SK-N-SH (cell line): ENCODE results near the gene SMPDL3B.

Experiments
- EZH2phosphoT487 ChIP-seq: fragments of 200-600 bp; sonication (generic); IDR thresholded peaks from 2 replicates; pipeline ENCODE4 v1.6.1; 2017; ENCODE audit warnings: low read depth, mixed run types, mild to moderate bottlenecking, antibody characterized with exemption, moderate library complexity, borderline replicate concordance
- TAF1 ChIP-seq: IDR thresholded peaks from 2 replicates; pipeline ENCODE4 v1.6.1; 2012; ENCODE audit warnings: low read depth, mild to moderate bottlenecking, low read length, moderate library complexity, borderline replicate concordance

DNA sequence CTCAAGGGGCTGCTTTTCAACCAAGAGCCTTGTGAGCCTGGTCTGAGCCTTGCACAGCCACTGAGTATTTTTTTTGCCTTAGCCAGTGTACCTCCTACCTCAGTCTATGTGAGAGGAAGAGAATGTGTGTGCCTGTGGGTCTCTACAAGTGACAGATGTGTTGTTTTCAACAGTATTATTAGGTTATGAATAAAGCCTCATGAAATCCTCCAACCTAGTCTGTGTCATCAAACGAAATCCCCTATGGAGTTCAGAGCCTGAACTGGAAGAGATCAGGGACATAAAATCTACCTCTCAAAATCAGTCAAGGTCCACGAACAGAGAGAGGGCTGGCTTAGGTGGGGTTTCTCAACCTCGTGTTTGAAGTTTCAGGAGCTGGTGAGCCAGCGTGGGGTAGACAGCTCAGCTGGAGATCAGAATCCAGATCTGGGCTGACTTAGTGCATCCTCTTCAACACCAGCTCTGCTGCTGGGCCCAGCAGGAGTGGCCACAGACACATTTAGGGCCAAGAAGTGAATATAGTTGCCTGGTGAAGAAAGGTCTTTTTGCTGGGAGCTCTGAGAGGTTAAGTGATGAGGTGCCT, 33.2 kb downstream of the SMPDL3B start:
- TF ChIP-seq EZH2phosphoT487 (no peak), TAF1 (no peak)
